Lower leg skin (tissue), 4 donors: Measurements from ENCODE around the gene TMTC2. TPM values are rescaled to one million over a fixed set of nuclear protein-coding genes. Genes with fewer than 3 reads are reported as not detected.

Experiments used
- DNase-seq, 2 donors: peaks; one replicate each; pipeline ENCODE4 v3.0.0-alpha.2; 2019; ENCODE audit warnings: low spot score in 2 of 2
- H3K4me3 ChIP-seq: fragments of 200-600 bp; sonication (generic); 2 replicates; pipeline ENCODE4 v1.5.1; 2017; ENCODE audit warnings: mild to moderate bottlenecking, low read depth; ENCODE audit not compliant: poor library complexity, severe bottlenecking
- CTCF ChIP-seq, 3 donors: fragments of 450-650 bp; IDR thresholded peaks; one replicate each; pipeline ENCODE4 v1.5.1; 2016; ENCODE audit warnings: antibody characterized with exemption in 3 of 3, mild to moderate bottlenecking in 3 of 3, moderate library complexity in 2 of 3
- POLR2A ChIP-seq, 2 donors: fragments of 450-650 bp; IDR thresholded peaks; one replicate each; pipeline ENCODE4 v1.6.1; 2016 to 2017; ENCODE audit warnings: antibody characterized with exemption in 2 of 2, mild to moderate bottlenecking in 1 of 2, moderate library complexity in 1 of 2
- WGBS, 2 donors: methylation state at CpG; one replicate each; pipeline ENCODE4 v1.1.5; 2018; 5-methylcytosine and 5-hydroxymethylcytosine counted together
- intact Hi-C: fragments of 100-400 bp; cut with DNase I; formaldehyde crosslinking; loops from one replicate; pipeline ENCODE4 v1.15.0; 2023; ENCODE audit warnings: low total_unique reads
- total RNA-seq, 4 donors: library from RNA; depleted of rRNA; stranded (reverse); fragments of >200 nt; gene quantifications; one replicate each; pipeline ENCODE4 v1.1.0, GENCODE V29; 2016

Gene TMTC2
- total RNA-seq, 4 donors from 2014 or later, result 12.9 to 17.4 (median 14.5) TPM

- intact Hi-C loops, result no loop called here
- no peak for DNase-seq
- TF ChIP-seq POLR2A (IDR thresholded peaks at IDR 0.05) (no peak), CTCF (IDR thresholded peaks at IDR 0.05) (no peak)
- WGBS, 2 donors, result 87% methylated on average over 6 of the region's 6 CpGs
- H3K4me3 ChIP-seq, result no peak overlapping the region
Observed at GRCh38 chr12:83077041-83077440, 390.3 kb downstream of the TMTC2 start.

- no peak for DNase-seq
- 53 to 60% methylated on average over 5 of the region's 5 CpGs for WGBS, 2 donors
- no peak for TF ChIP-seq POLR2A (IDR thresholded peaks at IDR 0.05)
- no peak for TF ChIP-seq CTCF (IDR thresholded peaks at IDR 0.05)
- intact Hi-C loops, result loop anchor here (5.0 kb wide), 1 partner anchor 185 kb away; no protein-coding TSS in a partner anchor
- H3K4me3 ChIP-seq, result no peak overlapping the region
Observed at GRCh38 chr12:83082690-83083276, 396.1 kb downstream of the TMTC2 start.

GRCh38 chr12:83083616-83084015 is 396.9 kb downstream of the TMTC2 start:
- intact Hi-C loops, result loop anchor here (5.0 kb wide), 1 partner anchor 184 kb away; no protein-coding TSS in a partner anchor
- no peak for DNase-seq
- no peak overlapping the region for H3K4me3 ChIP-seq
- TF ChIP-seq POLR2A (IDR thresholded peaks at IDR 0.05) (no peak), CTCF (IDR thresholded peaks at IDR 0.05) (no peak)
- WGBS, 2 donors, result 80 to 81% methylated on average over 4 of the region's 4 CpGs

- 80 to 81% methylated on average over 3 of the region's 3 CpGs for WGBS, 2 donors
- intact Hi-C loops, result loop anchor here (5.0 kb wide), 1 partner anchor 183 kb away; no protein-coding TSS in a partner anchor
Observed at GRCh38 chr12:83084516-83085234, 398.0 kb downstream of the TMTC2 start.

GRCh38 chr12:83086023-83086422 is 399.3 kb downstream of the TMTC2 start:
- TF ChIP-seq CTCF (IDR thresholded peaks at IDR 0.05) (no peak), POLR2A (IDR thresholded peaks at IDR 0.05) (no peak)
- 95 to 96% methylated on average over 10 of the region's 10 CpGs for WGBS, 2 donors
- no peak for DNase-seq

More at GRCh38 chr12:83084516-83085234, 398.0 kb downstream of the TMTC2 start:
- no peak for TF ChIP-seq POLR2A (IDR thresholded peaks at IDR 0.05)
- no peak for TF ChIP-seq CTCF (IDR thresholded peaks at IDR 0.05)
- H3K4me3 ChIP-seq, result no peak overlapping the region
- no peak for DNase-seq

More at GRCh38 chr12:83086023-83086422, 399.3 kb downstream of the TMTC2 start:
- intact Hi-C loops, result no loop called here
- H3K4me3 ChIP-seq, result no peak overlapping the region
